GM06990 (cell line): ENCODE data around the gene SUGCT.

Source experiments
- DNase-seq: peaks from one replicate; pipeline ENCODE4 v3.0.0-alpha.2; 2011; ENCODE audit not compliant: insufficient read length; ENCODE audit errors: extremely low read depth
- H3K27me3 ChIP-seq: replicated peaks from 2 replicates; pipeline ENCODE4 v1.6.0; 2011; ENCODE audit warnings: low read length; ENCODE audit not compliant: control insufficient read depth, insufficient read depth
- H3K36me3 ChIP-seq: 2 replicates; pipeline ENCODE4 v1.5.1; 2011; ENCODE audit warnings: low read length; ENCODE audit not compliant: control insufficient read depth, insufficient read depth
- H3K4me3 ChIP-seq: replicated peaks from 2 replicates; pipeline ENCODE4 v1.5.1; 2011; ENCODE audit warnings: low read depth, mild to moderate bottlenecking, control low read depth, low read length
- TF ChIP-seq, protein P1 (sequence below): IDR thresholded peaks from 2 replicates; pipeline ENCODE4 v1.5.1; 2011; ENCODE audit warnings: low read length, control low read depth, mild to moderate bottlenecking, inconsistent platforms; ENCODE audit not compliant: insufficient read depth, poor library complexity, severe bottlenecking

Gene SUGCT

DNA sequence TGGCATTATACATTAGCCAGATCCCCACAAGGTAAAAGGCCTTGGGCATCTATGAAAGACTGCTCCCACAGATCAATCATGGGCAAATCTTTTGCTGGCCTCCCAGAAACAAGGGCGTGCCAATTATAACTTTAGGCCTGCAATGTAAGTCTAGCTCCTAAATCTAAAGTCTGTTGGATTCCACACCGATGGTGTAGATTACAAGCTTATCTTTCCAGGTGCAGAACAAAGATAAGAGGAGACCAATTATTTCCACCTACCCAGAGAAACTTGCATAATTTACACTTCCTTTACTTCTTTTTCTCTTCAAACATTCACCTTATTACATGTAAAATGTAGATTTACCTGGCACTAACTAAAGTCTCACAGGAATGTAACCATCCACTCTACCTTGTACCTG, 713.1 kb downstream of the SUGCT start:
- DNase-seq, result no peak

DNA sequence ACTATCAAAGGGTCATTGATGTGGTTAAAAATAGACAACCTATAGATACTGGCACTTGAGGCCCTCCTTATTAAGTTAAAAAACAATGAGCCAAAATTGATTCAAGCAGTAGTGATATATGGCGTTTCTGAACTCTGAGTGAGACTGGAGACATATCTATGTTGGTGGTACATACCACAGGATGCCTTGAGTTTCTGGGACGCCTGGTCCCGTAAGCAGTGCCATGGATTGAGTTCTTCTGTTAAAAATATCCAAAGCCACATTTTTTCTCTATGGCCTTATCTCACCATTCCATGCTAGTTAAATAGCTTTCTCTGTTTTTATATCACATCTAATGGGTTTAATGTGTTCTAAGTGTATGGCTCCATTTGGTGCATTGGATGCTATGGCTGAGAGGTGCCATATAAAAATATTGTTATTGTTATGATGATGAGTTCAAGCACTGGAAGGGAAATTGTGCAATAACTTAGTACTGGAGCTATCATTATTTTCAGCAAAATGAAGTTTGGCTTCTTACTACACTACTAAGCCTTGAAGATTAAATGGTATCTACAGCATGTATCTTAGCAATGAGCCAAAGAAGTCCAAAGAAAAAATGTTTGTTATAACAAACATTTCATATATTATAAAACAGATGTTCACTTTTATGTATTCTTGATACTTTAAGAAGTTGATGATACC, 713.9 kb downstream of the SUGCT start:
- H3K4me3 ChIP-seq, result no peak overlapping the region
- TF ChIP-seq, protein P1, sequence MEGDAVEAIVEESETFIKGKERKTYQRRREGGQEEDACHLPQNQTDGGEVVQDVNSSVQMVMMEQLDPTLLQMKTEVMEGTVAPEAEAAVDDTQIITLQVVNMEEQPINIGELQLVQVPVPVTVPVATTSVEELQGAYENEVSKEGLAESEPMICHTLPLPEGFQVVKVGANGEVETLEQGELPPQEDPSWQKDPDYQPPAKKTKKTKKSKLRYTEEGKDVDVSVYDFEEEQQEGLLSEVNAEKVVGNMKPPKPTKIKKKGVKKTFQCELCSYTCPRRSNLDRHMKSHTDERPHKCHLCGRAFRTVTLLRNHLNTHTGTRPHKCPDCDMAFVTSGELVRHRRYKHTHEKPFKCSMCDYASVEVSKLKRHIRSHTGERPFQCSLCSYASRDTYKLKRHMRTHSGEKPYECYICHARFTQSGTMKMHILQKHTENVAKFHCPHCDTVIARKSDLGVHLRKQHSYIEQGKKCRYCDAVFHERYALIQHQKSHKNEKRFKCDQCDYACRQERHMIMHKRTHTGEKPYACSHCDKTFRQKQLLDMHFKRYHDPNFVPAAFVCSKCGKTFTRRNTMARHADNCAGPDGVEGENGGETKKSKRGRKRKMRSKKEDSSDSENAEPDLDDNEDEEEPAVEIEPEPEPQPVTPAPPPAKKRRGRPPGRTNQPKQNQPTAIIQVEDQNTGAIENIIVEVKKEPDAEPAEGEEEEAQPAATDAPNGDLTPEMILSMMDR, result no peak
- H3K27me3 ChIP-seq, result no peaks in the 10 kb centered on the region
- no peaks in the 10 kb centered on the region for H3K36me3 ChIP-seq
- DNase-seq, result no peak

More for the DNA sequence above, 713.1 kb downstream of the SUGCT start:
- Histone ChIP-seq H3K27me3 (no peaks in the 10 kb centered on the region), H3K36me3 (no peaks in the 10 kb centered on the region), H3K4me3 (no peak overlapping the region)
- TF ChIP-seq, protein P1, result no peak

DNA sequence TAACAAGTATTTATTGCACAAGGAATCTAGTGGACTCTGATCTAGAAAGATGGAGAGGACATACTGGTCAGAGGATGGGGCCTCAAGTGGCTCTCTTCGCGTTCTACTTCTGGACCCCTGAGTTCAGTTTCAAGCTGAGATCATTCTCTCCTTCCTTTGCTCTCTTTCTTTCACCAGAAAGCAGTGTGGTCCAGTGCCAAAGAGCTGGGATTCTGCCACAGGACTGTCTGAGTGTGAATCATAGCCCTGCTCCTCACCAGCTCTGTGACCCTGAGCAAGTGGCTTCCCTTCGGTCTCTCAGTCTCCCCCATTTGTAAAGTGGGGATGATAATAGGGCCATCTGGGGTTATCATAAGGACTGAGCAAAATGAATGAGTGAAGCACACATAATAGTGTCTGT, 715.2 kb downstream of the SUGCT start:
- no peak for DNase-seq
- TF ChIP-seq, protein P1, result no peak
- H3K36me3 ChIP-seq, result no peaks in the 10 kb centered on the region

DNA sequence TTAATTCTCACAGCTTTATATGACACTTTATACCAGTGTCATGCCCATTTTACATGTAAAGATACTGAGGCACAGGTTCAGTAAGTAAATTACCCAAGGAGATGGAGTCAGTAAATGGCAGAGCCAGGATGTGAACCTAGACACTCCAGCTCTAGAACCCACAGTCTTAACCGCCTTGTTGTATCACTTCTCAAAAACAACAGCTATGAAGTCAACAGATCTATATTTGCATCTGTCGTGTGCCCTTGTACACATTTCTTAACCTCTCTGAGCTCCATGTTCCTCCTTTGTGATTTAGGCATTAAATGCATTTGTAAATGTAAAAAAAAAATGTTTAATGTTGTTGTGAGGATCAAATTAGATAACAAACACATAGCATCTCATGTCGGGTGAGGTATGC, 716.2 kb downstream of the SUGCT start:
- H3K4me3 ChIP-seq, result no peak overlapping the region
- TF ChIP-seq, protein P1, result no peak
- H3K27me3 ChIP-seq, result no peaks in the 10 kb centered on the region
- DNase-seq, result no peak
- no peaks in the 10 kb centered on the region for H3K36me3 ChIP-seq

More for the DNA sequence above, 715.2 kb downstream of the SUGCT start:
- Histone ChIP-seq H3K4me3 (no peak overlapping the region), H3K27me3 (no peaks in the 10 kb centered on the region)

DNA sequence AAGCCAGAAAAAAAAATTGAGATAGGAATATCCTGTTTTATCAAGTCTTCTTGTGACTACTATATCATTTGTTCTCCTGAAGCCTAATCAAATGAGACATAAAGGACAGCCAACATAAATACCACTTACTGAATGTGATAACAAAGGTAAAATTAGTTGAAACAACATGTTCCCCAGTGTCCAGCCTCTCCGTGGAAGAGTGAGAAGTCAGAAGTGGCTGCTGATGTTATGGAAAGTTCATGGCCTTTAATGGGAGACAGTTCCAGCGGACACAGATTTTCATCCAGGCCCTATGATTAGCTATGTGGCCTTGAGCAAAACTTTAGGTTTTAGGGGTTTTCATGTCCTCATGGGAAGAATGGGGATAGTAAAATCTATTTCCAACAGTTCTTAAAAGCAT, 724.3 kb downstream of the SUGCT start:
- no peak for DNase-seq

More for the DNA sequence above, 724.3 kb downstream of the SUGCT start:
- Histone ChIP-seq H3K4me3 (no peak overlapping the region), H3K27me3 (no peaks in the 10 kb centered on the region), H3K36me3 (no peaks in the 10 kb centered on the region)
- TF ChIP-seq, protein P1, result no peak
